ENCODE results near the gene PTPN21.

The PTPN21 gene

GRCh38 chr14:88562831-88563686 is 8.3 kb upstream of the PTPN21 start, which contains the start of gene ZC3H14 (continued):
- TF ChIP-seq PRDM10 (tag by site-specific recombination; IDR thresholded peaks at IDR 0.05) (0 out of 2 replicates have a peak, but pooled peaks have one; percentile 1), EGR2 (tag by site-specific recombination; IDR thresholded peaks at IDR 0.05; ENCODE audit: low read depth) (peak; percentile 80), ZSCAN16 (tag by site-specific recombination; IDR thresholded peaks at IDR 0.05) (no peak), ZNF280D (tag by site-specific recombination; IDR thresholded peaks at IDR 0.05) (no peak), ZNF121 (tag by site-specific recombination; IDR thresholded peaks at IDR 0.05) (peak; percentile 48; the same call in 1 of the 2 replicates), ZBTB8A (tag by site-specific recombination; IDR thresholded peaks at IDR 0.05) (peak; percentile 46), ZFP41 (tag by site-specific recombination; IDR thresholded peaks at IDR 0.05; ENCODE audit: borderline replicate concordance) (no peak), ZNF580 (tag by site-specific recombination; IDR thresholded peaks at IDR 0.05) (peak; percentile 54; the same call in 1 of the 2 replicates), ZNF449 (tag by site-specific recombination; IDR thresholded peaks at IDR 0.05) (no peak), ZNF280C (tag by site-specific recombination; IDR thresholded peaks at IDR 0.05) (no peak), ZBTB1 (tag by site-specific recombination; IDR thresholded peaks at IDR 0.05) (no peak), ZNF645 (tag by site-specific recombination; IDR thresholded peaks at IDR 0.05) (no peak), IKZF3 (tag by site-specific recombination; IDR thresholded peaks at IDR 0.05) (no peak), ZNF624 (tag by site-specific recombination; IDR thresholded peaks at IDR 0.05) (no peak), ZBTB44 (tag by site-specific recombination; IDR thresholded peaks at IDR 0.05) (no peak), ZNF248 (tag by site-specific recombination; IDR thresholded peaks at IDR 0.05) (no peak), ZNF561 (tag by site-specific recombination; IDR thresholded peaks at IDR 0.05; ENCODE audit: borderline replicate concordance) (peak; percentile 57; the same call in 1 of the 2 replicates), TRIM28 (IDR thresholded peaks at IDR 0.05; ENCODE audit: borderline replicate concordance, low read length) (peak; percentile 34; the same call in 1 of the 2 replicates), ZNF791 (tag by site-specific recombination; IDR thresholded peaks at IDR 0.05) (no peak), SP2 (tag by site-specific recombination; IDR thresholded peaks at IDR 0.05) (peak; percentile 67), CTCF (tag by site-specific recombination; IDR thresholded peaks at IDR 0.05) (0 out of 2 replicates have a peak, but pooled peaks have one; percentile 14), ZNF837 (tag by site-specific recombination; IDR thresholded peaks at IDR 0.05) (no peak), ZNF701 (tag by site-specific recombination; IDR thresholded peaks at IDR 0.05) (no peak)
